NCI-H2029 (cell line): ENCODE results near the gene PPP2R5D.
"Not testable (repeated sequence)": the region's sequence is repeated elsewhere in the genome, so short reads cannot be mapped to it uniquely, and the experiment has no call there.

Source experiments
- DNase-seq: peaks from one replicate; lab custom pipeline; 2025; lab: John Stamatoyannopoulos, UW

PPP2R5D gene

DNA sequence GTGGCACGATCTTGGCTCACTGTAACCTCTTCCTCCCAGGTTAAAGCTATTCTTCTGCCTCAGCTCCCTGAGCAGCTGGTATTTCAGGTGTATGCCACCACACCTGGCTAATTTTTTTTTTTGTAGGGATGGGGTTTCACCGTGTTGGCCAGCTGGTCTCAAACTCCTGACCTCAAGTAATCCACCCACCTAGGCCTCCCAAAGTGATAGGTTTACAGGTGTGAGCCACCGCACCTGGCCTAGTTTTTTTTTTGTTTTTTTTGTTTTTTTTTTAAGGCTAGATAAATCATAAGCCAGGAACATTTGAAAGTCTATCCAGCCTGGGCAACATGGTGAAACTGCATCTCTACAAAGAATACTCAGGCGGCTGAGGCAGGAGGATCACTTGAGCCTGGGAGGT is 48.0 kb downstream of the PPP2R5D start:
- DNase-seq: no peak

DNA sequence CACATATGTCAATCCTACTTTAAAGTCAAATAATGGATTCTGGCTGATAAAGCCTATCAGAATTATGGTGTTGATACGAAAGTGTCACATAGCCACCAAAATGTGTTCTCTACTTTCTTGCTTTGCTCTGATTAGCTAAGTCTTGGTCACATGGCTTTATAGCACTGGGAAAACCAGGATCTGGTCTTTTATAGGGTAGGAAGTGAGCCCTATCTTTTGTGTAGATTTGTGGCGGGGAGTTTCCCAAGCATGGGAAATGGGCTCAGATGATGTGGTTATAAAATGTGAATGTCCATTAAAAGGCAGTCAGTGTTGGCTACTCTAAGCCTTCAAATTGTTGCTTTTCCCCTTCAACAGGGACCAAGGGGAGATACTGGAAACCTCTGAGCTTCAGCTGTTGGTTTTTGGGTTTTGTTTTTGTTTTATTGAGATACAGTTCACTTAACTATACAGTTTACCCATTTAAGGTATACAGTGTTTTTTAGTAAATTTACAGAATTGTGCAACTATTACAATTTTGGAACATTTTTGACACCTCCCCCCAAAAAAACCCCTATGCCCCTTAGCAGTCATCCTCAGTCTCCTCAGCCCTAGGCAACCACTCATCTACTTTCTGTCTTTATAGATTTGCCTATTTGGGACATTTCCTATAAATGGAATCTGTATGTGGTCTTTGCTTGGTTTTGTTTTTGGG is 49.3 kb downstream of the PPP2R5D start:
- no peak for DNase-seq

DNA sequence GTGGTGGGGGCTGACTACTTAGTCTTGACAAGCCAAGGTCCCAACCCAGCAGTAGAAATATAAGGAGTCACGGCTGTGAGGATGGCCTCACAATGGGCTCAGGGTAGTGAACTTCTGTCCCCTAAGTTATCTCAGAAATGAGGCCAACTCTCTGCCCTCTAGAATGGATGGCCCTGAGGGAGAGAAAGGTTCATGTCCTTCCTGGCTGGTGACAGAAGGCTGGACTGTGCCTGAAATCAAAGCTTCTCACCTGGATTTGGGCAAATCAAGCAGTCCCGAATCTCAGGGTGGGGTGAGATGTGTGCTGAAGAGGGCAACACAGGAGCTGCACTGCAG is 49.8 kb downstream of the PPP2R5D start:
- no peak for DNase-seq

DNA sequence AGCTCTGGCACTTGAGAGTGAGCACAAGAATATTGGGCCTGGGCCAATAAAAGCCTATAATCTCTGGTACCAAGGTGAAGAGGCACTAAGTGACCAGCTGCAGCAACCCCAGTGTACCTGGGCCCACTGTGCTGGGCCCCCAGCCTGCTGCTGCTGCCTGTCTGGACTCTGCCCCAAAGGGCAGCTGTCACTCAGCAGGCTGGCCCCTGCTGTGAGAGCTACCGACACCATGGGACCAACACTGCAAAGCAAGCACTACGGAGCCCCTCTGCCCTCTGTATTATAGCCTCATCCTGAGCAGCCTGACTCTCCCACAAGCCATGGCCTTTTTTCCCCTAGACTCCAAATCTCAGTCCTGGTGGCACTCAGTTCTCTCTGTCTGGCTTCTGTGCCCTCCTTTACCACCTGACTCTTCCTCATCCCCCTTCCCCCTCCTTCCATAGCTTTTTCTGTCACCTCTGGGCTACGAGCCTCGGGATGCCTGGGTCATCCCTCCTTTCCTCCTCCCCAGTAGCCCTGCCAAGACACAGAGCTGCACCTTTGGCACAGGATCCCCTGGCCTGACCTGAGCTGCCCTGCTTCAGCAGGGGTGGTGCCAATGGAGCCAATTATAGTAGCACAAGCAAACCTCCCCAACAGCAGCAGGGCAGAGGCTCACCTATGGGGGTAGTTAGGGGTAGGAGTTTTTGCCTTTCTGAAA is 51.3 kb downstream of the PPP2R5D start:
- DNase-seq: no peak

DNA sequence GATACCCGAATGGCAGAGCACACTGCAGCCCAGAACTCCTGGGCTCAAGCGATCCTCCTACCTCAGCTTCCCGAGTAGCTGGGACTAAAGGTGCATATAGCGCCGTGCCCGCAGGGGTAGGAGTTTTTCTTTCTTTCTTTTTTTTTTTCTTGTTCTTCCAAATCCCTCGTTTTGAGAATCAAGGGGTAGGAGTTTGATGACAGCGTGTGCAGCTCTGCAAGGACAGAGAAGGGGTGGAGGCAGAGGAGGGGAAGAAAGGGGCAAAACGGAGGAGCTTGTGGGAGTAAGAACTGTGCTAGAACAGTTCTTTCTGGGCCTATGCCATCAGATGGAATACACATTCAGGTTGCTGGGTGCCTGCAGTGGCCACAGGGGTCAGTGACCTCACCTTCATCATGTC is 52.3 kb downstream of the PPP2R5D start:
- no peak for DNase-seq

DNA sequence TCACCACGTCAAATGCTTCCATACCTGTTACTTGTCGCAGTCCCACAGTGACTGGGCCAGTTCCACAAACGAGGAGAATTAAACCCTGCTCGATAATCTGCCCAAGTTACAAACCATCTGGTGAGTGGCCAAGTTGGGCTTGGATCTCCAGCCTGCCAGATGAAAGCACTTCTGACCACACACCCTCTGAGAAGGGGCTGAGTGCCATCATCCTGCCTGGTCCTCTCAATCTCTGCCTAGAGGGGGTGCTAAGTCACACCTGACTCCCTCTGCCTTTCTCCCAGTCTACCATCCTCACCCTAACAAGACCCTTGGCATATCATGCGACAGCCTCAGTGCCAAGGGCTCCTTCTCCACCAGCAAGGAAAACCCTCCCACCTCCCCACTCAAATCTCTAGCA is 52.8 kb downstream of the PPP2R5D start:
- DNase-seq: no peak

DNA sequence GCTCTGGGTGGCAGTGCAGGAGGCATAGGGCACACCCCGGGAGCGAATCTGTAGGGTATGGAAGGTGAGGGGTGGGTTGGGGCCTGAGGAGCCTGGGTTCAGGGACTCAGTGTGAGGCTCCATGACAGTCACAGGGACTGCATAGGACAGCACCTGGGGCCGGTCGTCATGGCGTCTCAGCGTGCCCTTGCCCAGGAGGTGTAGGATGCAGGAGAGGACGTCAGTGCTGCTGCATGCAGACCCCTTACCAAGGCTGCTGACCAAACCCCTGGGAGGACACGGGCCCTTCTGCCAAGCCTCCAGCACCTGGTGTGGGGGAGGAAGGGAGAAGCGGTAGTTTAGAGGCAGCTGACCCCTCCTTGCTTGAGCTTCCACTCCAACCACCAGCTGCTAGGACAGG is 53.3 kb downstream of the PPP2R5D start:
- DNase-seq: no peak

DNA sequence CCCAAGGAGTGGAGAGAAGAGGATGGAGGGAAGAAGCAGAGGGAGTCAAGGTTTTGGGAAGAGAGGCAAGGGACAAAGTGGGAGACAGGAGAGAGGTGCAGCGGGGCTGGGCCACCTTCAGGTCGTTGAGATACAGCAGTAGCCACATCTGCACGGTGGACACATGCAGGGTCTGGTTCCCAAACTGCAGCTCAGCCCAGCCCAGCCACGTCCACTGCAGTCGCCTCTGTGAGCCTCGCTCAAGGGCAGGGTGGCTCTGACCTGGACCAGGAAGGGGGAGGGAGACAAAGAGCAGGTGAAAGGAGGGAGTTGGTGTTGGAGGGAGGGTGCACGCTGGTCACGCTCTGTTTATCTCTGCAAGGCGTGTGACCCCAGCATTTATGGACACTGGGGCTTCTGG is 54.4 kb downstream of the PPP2R5D start:
- DNase-seq: no peak

DNA sequence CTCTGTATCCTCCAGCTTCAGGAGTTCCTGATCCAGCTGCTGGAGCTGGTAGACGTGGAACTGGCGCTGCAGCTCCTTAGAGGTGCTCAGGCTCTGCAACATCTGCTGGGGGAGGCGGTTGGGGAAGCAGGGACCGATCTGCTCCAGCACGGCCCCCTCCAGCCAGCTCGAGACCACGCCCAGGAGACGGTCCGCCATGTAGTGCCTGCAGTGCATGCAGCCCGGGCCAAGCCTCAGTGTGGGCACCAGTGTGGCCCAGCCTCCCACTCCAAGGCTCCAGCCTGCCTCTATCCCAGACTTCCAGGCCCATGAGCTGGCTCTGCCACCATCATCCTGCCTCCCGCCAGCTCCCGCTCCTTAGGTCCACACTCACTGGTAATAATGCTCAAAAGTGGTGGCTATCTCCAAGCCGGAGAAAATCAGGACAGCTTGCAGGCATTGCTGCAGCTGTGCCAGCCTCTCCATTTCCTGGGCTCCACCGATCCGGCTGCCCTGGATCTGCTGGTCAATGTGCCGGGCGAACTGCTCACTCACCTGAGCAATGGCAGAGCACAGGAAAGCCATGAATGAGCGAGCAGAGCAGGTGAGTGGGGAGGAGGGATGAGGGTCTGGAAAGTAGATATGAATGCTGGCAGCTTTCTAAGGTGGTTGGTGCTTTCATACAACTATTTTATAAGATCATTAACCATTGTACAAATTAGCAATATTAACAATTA is 56.3 kb downstream of the PPP2R5D start:
- no peak for DNase-seq

DNA sequence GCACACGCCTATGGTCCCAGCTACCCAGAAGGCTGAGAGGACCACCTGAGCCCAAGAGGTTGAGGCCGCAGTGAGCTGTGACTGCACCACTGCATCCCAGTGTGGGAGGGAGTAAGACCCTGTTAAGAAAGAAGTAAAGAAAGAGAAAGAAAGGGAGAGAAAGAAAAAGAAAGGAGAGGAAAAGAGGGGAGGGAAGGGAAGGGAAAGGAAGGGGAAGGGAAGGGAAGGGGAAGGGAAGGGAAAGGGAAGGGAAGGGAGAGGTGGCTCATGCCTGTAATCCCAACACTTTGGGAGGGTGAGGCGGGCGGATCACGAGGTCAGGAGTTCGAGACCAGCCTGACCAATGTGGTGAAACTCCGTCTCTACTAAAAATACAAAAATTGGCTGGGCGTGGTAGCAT is 57.1 kb downstream of the PPP2R5D start:
- not testable (repeated sequence) for DNase-seq

DNA sequence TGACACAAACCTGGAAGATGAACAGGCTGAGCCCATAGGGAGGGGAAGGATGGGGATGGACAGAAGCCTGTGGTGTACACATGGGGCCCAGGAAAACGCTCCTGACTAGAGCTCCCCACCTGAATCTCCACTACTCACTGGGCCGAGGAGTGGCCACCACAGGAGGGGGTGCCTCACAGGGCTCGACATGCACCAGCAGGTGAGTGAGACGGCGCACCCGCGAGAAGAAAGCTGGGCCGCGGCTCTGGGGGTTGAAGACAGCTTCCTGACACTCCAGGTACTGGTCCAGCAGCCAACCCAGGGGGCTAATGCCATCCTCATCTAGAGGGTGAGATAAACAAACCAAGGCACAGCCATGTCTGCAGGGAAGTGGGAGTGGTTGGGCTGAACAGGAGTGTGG is 58.9 kb downstream of the PPP2R5D start:
- no peak for DNase-seq

DNA sequence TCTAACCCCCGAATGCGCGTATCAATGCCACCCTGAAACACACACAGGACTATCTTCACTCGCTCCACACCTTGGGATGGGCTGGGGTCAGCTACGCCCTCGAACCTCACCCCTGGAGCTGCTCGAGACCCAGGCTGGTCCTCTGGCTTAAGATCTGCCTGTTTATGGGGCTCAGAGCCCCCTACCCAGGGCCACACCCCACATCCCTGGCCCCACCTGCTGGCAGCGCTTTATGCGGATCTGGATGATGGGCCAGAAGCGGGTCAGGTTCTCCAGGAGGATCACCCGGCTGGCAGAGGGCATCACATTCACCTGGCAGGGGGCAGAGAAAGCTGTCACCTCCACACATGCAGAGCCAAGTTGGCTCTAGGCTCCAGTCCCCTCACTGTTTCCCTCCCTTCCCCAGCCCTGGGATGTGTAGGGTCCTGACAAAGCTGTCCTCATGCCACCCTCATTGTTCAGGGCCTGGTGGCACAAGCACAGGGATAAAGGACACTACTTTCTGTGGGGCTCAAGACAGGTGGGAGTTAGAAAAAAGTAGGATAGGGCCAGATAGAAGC is 61.1 kb downstream of the PPP2R5D start:
- DNase-seq: no peak

DNA sequence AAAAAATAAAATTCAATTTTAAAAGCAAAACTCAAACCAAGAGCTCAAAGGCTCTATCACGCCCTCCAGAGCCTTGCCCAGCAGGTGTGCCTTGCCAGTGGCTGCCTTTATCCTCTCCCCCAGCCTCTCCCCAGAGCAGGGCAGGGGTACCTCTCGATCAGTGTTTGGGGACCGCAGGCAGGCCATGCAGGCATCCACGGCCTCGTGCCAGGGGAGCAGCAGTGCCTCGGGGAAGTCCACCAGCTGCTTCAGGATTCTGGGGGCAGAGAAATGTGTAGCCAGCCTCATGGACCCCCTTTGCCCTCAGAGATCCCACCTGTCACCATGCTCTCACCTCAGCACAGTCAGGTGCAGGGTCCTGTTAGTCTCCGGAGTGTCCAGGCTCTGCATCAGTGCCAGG is 63.6 kb downstream of the PPP2R5D start:
- DNase-seq: no peak

DNA sequence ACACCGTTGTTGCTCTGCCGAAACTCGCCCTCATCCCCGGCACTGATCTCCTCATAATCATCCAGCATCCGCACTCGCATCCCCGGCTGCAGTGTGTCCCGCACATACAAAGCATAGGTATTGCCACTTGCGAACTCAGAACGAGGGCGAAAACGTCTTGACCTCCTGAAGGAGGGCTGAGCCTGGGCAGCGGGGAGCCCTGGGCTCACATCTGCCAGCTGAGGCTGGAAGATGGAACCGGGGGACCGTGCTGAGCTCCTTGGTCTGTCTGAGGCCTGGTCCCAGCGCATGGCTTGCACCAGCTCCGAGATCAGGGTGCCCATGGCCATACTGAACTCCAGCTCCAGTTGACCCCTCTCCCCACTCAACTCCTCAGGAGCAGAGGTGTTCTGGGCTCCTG is 66.6 kb downstream of the PPP2R5D start:
- DNase-seq: no peak

DNA sequence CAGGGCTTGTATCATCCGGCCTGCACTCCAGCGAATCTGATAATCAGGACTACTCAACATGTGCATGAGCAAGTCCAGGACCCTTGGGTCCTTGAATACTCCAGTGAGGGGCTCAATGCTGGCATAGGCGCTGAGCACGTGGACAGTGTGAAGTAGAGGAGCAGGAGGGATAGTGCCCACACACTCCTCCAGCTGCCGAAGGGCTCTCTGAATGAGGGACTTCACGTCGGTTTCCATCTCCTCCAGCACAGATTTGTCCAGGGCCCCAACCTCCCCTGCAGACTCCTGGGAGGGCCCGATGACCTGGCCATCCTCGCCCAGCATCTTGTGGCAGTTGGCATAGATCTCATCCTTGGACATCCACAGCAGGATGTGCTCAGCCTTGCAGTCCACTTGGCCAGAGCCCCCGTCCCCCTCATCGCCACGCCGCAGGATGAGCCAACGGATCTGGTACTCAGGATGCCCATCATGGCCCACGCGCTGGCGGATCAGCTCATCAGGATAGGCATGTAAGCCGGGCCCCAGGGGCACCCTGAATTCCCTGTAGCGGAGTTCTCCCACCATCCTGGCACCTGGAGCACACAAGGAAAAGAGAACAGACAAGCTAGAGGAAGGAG is 68.0 kb downstream of the PPP2R5D start:
- no peak for DNase-seq

DNA sequence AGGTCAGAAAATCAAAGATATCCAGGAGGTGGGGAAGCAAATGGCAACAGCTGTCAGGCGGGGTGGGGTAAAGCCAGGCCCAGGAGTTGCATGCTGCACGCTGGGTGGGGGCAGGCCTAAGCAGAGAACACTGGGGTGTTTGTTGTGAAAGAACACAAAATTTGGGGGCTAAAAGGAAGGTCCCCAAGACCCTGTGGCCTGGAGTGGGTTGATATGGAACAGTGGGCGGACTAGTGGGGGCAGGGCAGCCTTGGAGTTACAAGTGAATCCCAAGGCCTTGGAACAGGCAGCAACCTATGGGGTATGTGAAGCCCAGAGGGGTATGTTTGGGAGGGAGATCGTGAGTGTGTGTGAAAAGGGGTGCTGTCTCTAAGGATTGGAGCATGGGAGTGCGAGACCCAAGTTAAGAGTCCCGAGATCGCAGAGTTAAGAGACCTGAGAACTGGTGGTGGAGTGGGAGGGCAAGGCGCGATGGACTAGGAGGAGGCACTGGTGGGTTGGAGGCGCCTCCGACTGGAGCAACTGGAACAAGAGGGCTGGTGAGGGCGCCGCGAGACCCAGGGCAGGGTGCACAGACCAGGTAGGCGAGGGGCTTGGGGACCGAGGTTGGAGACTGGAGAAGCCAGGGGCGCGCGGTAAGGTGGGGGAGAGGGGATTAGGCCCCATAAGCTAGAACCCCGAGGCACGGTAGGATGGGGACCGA is 68.6 kb downstream of the PPP2R5D start:
- DNase-seq: no peak

DNA sequence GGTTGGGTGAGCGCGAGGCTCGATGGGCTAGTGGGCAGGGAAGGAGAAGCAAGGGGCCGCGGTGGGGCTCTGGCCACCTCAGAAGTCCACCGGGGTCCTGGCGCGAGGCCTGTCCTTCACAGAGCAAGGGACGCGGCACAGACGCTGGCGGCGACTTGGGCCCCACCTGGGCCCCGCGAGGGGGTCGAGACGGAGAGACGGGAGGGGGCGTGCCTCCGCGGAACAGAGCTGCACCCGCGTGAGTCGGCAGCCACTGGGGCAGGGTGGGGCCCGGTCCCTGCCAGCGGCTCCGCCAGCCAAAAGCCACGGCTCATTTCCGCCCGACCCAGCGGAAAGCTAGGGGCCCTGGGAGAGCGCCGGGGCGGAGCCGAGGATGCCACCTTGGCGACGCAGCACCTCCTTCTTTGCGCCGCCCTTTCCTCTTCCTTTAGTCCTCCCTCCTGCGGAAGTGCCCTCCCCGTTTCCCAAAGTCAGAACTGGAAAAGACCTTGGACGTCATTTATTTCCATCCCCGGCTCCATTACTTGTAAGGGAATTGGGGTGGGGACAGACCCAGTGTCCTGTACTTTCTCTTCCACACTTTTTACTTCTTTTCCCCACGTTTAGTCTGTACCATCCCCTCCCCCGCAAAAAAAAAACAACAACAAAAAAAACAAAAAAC is 69.3 kb downstream of the PPP2R5D start, which contains the start of gene CUL7:
CUL7 (minus strand) TSS at position 307 of the 661 bp plus-strand sequence. CDS start 1,063 bp downstream, outside the sequence.
- peak; percentile 96 for DNase-seq

DNA sequence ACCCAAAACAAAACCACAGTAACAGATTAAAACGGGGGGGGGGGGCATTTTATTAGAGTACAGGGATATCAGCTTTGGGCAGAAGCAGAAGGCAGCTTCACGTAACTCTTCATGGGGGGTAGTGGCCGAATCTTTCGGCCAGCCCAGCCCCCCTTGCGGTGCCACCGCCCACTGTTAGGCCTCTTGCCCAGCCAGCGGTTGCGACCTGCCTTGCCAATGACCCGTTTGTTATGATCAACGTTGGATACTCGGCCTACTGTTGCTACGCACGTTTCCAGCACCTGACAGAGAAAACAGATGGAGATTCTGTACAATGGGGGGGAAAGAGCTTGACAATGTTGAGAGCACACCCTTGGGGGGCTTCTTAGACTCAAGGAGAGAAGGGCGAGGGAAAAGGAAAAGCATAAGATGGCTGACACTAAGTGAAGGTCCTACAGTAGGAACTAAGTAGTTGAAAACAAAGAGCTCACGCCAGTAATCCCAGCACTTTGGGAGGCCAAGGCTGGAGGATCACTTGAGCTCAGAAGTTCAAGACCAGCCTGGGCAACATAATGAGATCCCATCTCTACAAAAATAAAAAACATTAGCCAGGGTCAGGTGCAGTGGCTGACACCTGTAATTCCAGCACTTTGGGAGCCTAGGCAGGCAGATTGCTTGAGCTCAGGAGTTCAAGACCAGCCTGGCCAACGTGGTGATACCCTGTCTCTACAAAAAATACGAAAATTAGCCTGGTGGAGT is 70.0 kb downstream of the PPP2R5D start:
- DNase-seq: peak; percentile 21

DNA sequence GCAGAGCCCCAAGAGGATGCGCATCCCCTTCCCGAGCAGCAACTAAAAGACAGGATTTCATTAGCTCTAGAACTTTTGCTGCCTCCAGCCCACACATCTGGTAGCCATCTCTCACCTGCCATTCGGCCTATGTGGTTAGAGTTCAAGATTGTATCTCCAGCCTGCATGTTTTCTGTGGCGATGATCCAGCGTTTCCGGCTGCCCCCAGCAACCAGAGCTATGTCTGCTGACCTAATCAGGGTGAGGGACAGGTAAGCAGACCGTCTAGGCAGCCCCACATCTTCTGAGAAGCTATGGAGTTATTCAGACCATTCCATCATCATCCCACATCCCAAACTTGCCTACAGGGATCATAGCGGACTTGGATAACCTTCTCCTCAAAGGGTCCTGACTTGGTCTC is 71.6 kb downstream of the PPP2R5D start:
- no peak for DNase-seq

DNA sequence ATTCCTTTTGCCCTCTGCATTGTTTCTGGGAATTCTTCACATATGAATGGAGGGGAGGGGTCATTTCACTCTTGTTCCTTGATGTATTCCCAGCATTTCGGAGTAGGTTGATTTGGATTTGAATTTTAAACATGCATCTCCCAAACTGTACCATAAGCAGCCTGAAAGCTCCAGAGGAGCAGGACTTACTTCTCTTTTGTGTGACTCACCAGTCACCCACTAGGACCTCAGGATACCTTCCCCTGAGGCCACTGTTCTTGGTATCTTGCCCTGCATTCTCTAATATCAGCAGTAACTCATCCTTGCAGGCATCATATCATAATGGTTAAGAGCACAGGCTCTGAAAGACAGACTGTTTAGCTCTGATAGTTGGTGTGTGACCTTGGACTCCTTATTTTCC is 74.2 kb downstream of the PPP2R5D start:
- no peak for DNase-seq
